Lower leg skin (tissue), 4 donors: ENCODE data around the gene ANKRD1. TPM values are rescaled to one million over a fixed set of nuclear protein-coding genes. Genes with fewer than 3 reads are reported as not detected.

ENCODE experiments used
- DNase-seq, 2 donors: peaks; one replicate each; pipeline ENCODE4 v3.0.0-alpha.2; 2019; ENCODE audit warnings: low spot score in 2 of 2
- H3K4me3 ChIP-seq: fragments of 200-600 bp; sonication (generic); 2 replicates; pipeline ENCODE4 v1.5.1; 2017; ENCODE audit warnings: mild to moderate bottlenecking, low read depth; ENCODE audit not compliant: poor library complexity, severe bottlenecking
- POLR2A ChIP-seq, 2 donors: fragments of 450-650 bp; IDR thresholded peaks; one replicate each; pipeline ENCODE4 v1.6.1; 2016 to 2017; ENCODE audit warnings: antibody characterized with exemption in 2 of 2, mild to moderate bottlenecking in 1 of 2, moderate library complexity in 1 of 2
- WGBS, 2 donors: methylation state at CpG; one replicate each; pipeline ENCODE4 v1.1.5; 2018; 5-methylcytosine and 5-hydroxymethylcytosine counted together
- intact Hi-C: fragments of 100-400 bp; cut with DNase I; formaldehyde crosslinking; loops from one replicate; pipeline ENCODE4 v1.15.0; 2023; ENCODE audit warnings: low total_unique reads
- total RNA-seq, 4 donors: library from RNA; depleted of rRNA; stranded (reverse); fragments of >200 nt; gene quantifications; one replicate each; pipeline ENCODE4 v1.1.0, GENCODE V29; 2016
- TF ChIP-seq, protein P1 (sequence below), 3 donors: fragments of 450-650 bp; IDR thresholded peaks; one replicate each; pipeline ENCODE4 v1.5.1; 2016; ENCODE audit warnings: antibody characterized with exemption in 3 of 3, mild to moderate bottlenecking in 3 of 3, moderate library complexity in 2 of 3

Gene ANKRD1
- total RNA-seq, 4 donors from 2014 or later: not detected

DNA sequence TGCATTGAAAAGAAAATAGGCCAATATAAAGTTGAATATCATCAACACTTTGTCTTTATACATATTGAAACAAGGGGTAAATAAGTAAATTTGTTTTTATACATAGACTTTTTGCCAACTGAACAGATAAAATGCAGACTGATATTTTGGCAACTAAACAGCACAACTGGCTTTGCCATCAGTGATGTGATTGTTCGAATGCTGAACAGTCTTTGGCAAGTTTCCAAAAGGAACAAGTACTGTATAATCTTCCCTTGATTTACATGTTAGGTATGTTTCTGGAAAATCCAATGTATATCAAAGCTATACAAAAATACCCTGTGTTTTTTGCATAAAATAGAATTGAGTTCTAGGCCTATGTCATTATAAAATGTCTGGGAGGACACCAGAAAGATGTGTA lies 18.2 kb upstream of the ANKRD1 start:
- no peak for DNase-seq
- 41 to 60% methylated on average over 1 of the region's 1 CpG for WGBS, 2 donors
- intact Hi-C loops: no loop called here
- no peak for TF ChIP-seq POLR2A (IDR thresholded peaks at IDR 0.05)
- TF ChIP-seq, protein P1, sequence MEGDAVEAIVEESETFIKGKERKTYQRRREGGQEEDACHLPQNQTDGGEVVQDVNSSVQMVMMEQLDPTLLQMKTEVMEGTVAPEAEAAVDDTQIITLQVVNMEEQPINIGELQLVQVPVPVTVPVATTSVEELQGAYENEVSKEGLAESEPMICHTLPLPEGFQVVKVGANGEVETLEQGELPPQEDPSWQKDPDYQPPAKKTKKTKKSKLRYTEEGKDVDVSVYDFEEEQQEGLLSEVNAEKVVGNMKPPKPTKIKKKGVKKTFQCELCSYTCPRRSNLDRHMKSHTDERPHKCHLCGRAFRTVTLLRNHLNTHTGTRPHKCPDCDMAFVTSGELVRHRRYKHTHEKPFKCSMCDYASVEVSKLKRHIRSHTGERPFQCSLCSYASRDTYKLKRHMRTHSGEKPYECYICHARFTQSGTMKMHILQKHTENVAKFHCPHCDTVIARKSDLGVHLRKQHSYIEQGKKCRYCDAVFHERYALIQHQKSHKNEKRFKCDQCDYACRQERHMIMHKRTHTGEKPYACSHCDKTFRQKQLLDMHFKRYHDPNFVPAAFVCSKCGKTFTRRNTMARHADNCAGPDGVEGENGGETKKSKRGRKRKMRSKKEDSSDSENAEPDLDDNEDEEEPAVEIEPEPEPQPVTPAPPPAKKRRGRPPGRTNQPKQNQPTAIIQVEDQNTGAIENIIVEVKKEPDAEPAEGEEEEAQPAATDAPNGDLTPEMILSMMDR (IDR thresholded peaks at IDR 0.05): no peak
- H3K4me3 ChIP-seq: no peak overlapping the region

DNA sequence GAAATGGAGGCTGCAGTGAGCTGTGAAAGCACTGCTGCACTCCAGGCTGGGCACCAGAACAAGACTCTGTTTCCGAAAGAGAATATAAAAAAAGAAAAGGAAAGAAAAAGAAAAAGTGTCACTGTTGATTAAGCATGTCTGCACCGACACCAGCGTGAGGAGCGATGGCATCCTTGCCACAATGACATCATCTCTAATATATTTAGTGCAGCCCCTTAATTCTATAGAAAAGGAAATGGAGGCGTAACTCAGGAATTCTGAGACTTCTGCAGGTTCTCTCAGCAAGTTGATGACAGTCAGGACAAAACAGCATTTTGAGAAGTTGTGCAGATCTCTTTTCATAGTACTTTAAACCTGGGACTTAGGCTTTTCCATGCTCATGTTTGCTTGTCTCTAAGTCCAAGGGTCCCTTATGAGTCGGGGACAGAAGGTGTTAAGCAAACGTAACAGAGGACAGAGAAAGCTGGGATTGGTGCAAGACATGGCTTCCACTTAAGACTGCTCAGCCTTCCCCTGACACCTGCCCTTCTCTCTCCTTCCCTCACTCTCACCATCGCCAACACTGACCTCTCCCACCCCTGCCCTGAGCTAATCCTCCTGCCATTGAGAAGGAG lies 16.9 kb upstream of the ANKRD1 start:
- 83 to 87% methylated on average over 8 of the region's 8 CpGs for WGBS, 2 donors
- DNase-seq: no peak
- H3K4me3 ChIP-seq: no peak overlapping the region
- TF ChIP-seq, protein P1 (IDR thresholded peaks at IDR 0.05): no peak
- TF ChIP-seq POLR2A (IDR thresholded peaks at IDR 0.05): no peak
- intact Hi-C loops: no loop called here

DNA sequence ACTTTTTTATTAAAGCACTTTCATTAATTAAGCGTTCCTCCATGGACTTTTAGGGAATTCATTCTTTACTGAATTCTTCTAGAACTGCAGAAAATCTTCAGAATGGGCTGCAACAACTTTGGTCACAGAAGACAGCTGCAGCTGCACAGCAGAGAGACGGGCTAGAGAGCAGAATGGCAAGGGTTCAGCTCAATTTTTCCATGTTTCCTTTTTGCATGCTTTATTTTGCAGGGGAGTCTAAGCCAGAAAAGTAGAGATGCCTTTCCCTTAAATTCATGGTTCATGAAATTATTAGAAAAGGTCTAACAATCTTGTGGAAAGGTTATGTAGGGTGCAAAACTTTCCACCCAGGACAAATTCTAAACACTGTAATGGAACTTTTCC lies 15.4 kb upstream of the ANKRD1 start:
- intact Hi-C loops: no loop called here
- 70 to 71% methylated on average over 2 of the region's 2 CpGs for WGBS, 2 donors
- no peak for DNase-seq
- H3K4me3 ChIP-seq: no peak overlapping the region
- TF ChIP-seq, protein P1 (IDR thresholded peaks at IDR 0.05): no peak
- TF ChIP-seq POLR2A (IDR thresholded peaks at IDR 0.05): no peak

DNA sequence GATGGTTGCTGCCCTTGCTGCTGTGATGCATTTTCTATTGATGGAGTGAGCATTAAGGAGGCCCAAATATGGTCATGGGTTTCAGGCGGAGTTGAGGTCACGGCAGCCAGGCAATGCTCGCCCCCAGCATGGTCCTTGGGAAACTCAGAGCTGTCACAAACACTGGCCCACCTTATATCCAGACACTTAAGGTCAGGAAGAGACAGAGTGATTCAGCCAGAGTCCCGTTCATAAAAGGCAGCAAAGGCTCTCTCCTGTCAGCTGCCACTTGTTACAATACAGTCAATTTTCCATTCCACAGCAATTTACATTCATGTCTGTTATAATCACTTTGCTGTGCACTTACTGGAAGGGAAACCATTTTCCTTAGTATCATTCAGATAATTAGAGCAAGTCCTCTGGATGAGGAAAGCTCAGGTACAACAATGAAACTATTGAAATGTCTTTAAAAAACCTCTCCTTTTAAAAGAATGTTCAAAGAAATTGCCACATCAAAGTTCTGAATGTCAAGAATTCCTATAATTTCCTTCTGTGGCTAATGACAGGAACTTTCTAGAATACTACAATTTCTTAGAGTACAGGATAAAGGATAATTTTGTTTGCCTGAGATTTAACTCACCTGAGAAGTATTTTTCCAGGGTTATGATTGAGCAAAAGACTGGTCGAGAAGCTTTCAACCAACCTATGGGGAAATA lies 14.8 kb upstream of the ANKRD1 start:
- no peak for TF ChIP-seq POLR2A (IDR thresholded peaks at IDR 0.05)
- TF ChIP-seq, protein P1 (IDR thresholded peaks at IDR 0.05): no peak
- 64 to 80% methylated on average over 5 of the region's 5 CpGs for WGBS, 2 donors
- intact Hi-C loops: no loop called here
- H3K4me3 ChIP-seq: no peak overlapping the region
- no peak for DNase-seq

DNA sequence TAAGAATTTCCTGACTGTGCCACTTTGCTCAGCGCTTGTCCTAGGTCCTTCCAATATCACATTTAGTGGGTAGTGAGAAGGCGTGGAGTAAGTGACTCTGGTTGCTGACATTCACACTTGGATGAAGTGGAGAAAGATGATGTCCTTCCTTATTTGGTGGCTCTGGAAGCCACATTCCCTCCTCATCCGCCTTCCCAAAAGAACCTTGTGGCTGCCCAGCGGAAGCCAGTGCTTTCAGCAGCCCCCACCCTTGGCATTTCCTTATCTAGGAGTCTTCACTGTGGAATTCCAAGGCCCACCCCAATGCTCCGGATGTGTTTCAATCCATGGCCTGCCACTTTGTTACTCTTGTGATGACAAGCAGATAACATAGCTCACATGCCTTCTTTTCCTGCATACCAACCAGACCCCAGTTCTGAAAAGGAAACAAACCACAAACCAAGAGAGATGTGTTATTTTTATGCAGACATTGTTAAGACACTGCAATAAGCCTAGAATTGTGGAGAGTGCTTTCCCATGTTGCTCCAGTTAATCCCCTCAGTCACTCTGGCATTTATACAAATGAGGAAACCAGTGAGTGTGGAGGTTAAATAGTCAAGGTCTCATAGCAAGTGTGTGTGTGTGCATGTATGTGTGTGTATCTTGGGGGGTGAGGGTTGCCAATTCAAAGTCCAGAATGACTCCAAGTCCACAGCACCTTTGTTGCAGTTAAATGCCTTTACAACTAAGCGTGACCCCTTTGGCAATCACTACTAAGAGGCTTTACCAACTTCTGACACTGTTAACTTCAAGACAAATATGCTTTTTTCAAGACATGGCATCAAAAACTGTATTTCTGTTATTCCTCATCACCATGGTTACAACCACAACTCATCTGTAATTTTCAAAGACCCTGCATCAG lies 10.3 kb upstream of the ANKRD1 start:
- no peak for DNase-seq
- 51 to 58% methylated on average over 6 of the region's 6 CpGs for WGBS, 2 donors
- no peak overlapping the region for H3K4me3 ChIP-seq
- intact Hi-C loops: no loop called here
- no peak for TF ChIP-seq POLR2A (IDR thresholded peaks at IDR 0.05)
- TF ChIP-seq, protein P1 (IDR thresholded peaks at IDR 0.05): no peak
